ENCODE measurements around the gene WDR45B. TPM values are rescaled to one million over a fixed set of nuclear protein-coding genes. Genes with fewer than 3 reads are reported as not detected.

The WDR45B gene
- total RNA-seq, 4 donors from 2014 or later: 68.1 to 111 (median 83.2) TPM

DNA sequence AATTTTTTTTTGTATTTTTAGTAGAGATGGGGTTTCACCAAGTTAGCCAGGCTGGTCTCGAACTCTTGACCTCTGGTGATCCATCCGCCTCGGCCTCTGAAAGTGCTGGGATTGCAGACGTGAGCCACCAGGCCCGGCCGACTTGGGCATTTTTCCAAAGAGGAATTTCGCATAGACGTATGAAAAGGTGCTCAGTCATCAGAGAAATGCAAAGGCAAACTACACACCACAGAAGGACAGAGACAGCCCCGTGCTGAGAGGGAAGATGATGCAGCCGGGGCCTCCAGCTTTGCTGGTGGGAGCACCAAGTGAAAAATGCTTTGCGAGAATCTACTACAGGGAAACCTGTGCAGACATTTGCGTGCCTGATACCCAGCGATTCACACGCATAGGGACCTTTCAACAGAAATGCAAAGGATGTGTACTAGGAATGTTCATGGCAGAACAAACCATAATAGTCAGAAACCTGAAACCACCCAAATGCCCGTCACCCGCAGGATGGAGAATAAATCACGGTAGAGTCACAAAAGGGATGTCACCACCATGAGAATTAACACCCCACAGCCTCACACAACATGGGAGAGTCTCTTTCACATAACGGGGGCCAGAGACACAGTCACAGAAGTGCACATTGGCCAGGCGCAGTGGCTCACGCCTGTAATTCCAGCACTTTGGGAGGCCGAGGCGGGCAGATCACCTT is 45.1 kb upstream of the WDR45B start:
- DNase-seq (ENCODE audit: low spot score in 2 of 2): no peak
- H3K4me3 ChIP-seq (ENCODE audit: low read depth, poor library complexity, severe bottlenecking): no peak overlapping the region
- WGBS, 2 donors: 91 to 93% methylated on average over 22 of the region's 22 CpGs
- TF ChIP-seq POLR2A (IDR thresholded peaks at IDR 0.05): no peak
- TF ChIP-seq, protein P1, sequence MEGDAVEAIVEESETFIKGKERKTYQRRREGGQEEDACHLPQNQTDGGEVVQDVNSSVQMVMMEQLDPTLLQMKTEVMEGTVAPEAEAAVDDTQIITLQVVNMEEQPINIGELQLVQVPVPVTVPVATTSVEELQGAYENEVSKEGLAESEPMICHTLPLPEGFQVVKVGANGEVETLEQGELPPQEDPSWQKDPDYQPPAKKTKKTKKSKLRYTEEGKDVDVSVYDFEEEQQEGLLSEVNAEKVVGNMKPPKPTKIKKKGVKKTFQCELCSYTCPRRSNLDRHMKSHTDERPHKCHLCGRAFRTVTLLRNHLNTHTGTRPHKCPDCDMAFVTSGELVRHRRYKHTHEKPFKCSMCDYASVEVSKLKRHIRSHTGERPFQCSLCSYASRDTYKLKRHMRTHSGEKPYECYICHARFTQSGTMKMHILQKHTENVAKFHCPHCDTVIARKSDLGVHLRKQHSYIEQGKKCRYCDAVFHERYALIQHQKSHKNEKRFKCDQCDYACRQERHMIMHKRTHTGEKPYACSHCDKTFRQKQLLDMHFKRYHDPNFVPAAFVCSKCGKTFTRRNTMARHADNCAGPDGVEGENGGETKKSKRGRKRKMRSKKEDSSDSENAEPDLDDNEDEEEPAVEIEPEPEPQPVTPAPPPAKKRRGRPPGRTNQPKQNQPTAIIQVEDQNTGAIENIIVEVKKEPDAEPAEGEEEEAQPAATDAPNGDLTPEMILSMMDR (IDR thresholded peaks at IDR 0.05): no peak
- intact Hi-C loops (cut with DNase I; ENCODE audit: low total_unique reads): no loop called here

GRCh38 chr17:82692268-82692667 is 44.0 kb upstream of the WDR45B start:
- DNase-seq (ENCODE audit: low spot score in 2 of 2): no peak
- H3K4me3 ChIP-seq (ENCODE audit: low read depth, poor library complexity, severe bottlenecking): no peak overlapping the region
- TF ChIP-seq, protein P1 (IDR thresholded peaks at IDR 0.05): no peak
- no peak for TF ChIP-seq POLR2A (IDR thresholded peaks at IDR 0.05)
- 91 to 95% methylated on average over 13 to 16 of the region's 16 CpGs for WGBS, 2 donors
- intact Hi-C loops (cut with DNase I; ENCODE audit: low total_unique reads): no loop called here

DNA sequence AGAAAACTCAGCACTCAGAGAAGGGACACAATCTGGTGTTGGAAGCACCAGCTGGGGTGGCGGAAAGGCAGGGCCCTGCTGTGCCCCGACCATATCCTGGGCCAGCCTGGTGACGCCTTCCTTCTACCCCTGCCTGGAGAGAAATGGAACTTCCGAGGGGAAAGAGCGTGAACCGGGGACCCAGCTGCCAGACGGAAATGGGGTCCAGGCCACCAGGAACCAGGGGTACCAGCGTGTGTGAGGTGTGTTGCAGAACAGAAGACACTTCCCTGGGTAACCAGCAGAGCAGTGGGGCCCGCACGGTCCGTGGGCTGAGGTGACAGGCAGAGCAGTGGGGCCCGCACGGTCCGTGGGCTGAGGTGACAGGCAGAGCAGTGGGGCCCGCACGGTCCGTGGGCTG is 43.5 kb upstream of the WDR45B start:
- no peak for DNase-seq (ENCODE audit: low spot score in 2 of 2)
- intact Hi-C loops (cut with DNase I; ENCODE audit: low total_unique reads): no loop called here
- 94 to 97% methylated on average over 11 to 14 of the region's 17 CpGs for WGBS, 2 donors
- no peak overlapping the region for H3K4me3 ChIP-seq (ENCODE audit: low read depth, poor library complexity, severe bottlenecking)
- no peak for TF ChIP-seq POLR2A (IDR thresholded peaks at IDR 0.05)
- TF ChIP-seq, protein P1 (IDR thresholded peaks at IDR 0.05): no peak

DNA sequence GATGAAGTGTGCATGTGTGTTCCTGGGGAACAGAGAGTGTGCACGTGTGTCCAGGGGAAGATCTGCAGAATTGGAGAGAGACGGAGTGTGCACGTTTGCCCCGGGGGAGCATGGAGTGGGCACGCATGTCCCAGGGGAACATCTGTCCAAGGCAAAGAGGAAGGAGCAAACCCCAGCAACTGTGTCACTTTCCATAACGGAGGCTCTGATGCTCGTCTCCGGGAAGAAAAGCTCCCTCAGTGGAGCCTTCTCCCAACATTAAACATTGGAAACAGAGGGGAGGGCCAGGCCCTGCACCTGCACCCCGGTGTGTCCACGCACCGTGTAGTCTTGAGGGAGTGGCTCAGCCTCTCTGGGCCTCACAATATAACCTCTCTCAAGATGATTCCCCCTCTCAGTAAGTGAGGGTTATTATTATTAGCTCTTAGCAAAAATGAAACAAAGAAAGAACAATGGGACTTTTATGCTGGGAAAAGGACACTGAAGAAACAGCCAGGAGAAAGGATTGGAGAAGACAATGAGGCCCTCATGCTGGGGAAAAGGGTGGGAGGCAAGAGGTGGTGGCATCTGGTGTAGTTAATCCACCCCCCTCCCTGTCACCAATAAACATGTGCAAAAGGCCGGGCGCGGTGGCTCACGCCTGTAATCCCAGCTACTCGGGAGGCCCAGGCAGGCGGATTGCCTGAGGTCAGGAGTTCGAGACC is 42.7 kb upstream of the WDR45B start:
- no peak for DNase-seq (ENCODE audit: low spot score in 2 of 2)
- intact Hi-C loops (cut with DNase I; ENCODE audit: low total_unique reads): no loop called here

DNA sequence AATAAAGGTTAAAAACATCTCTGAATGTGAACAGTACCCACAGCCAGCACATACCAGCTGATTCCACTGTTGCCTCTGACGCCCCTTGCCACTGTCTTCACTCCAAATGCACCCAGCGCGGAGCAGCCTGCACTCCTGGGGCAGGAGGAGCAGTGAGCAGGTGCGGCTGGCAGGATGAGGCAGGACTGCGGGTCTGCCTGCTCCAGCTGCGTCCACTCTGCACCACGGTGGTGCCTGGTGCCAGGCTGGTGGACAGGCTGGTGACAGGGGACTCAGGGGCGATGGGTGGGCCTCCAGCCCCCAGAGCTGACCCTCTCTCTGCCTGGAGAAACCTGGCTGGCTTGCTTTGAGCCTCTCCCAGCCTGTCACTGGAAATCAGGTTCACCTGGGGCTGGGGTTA is 40.8 kb upstream of the WDR45B start:
- intact Hi-C loops (cut with DNase I; ENCODE audit: low total_unique reads): no loop called here
- TF ChIP-seq, protein P1 (IDR thresholded peaks at IDR 0.05): no peak
- TF ChIP-seq POLR2A (IDR thresholded peaks at IDR 0.05): no peak
- H3K4me3 ChIP-seq (ENCODE audit: low read depth, poor library complexity, severe bottlenecking): no peak overlapping the region
- WGBS, 2 donors: 82 to 91% methylated on average over 8 of the region's 8 CpGs
- no peak for DNase-seq (ENCODE audit: low spot score in 2 of 2)

More for the DNA sequence above, 42.7 kb upstream of the WDR45B start:
- no peak for TF ChIP-seq POLR2A (IDR thresholded peaks at IDR 0.05)
- TF ChIP-seq, protein P1 (IDR thresholded peaks at IDR 0.05): no peak
- WGBS, 2 donors: 82 to 84% methylated on average over 18 of the region's 18 CpGs
- H3K4me3 ChIP-seq (ENCODE audit: low read depth, poor library complexity, severe bottlenecking): no peak overlapping the region
